Measurements from ENCODE around the gene UBE2QL1.

The UBE2QL1 gene

GRCh38 chr5:6469836-6470235 lies 21.2 kb downstream of the UBE2QL1 start:
- TF ChIP-seq POLR2A (IDR thresholded peaks at IDR 0.05; ENCODE audit: low read depth, low read length): no peak
- no peak for TF ChIP-seq POLR2AphosphoS5 (IDR thresholded peaks at IDR 0.05; ENCODE audit: low read depth, low read length)
- no peak for TF ChIP-seq TAF1 (IDR thresholded peaks at IDR 0.05; ENCODE audit: borderline replicate concordance, low read depth, low read length)
- FAIRE-seq: no peak
- no peak for DNase-seq (ENCODE audit: insufficient read length)

GRCh38 chr5:6470672-6471071 lies 22.0 kb downstream of the UBE2QL1 start:
- FAIRE-seq (no peak), DNase-seq (ENCODE audit: insufficient read length) (no peak)
- TF ChIP-seq TAF1 (IDR thresholded peaks at IDR 0.05; ENCODE audit: borderline replicate concordance, low read depth, low read length) (no peak), POLR2A (IDR thresholded peaks at IDR 0.05; ENCODE audit: low read depth, low read length) (no peak), POLR2AphosphoS5 (IDR thresholded peaks at IDR 0.05; ENCODE audit: low read depth, low read length) (no peak)

- DNase-seq (ENCODE audit: insufficient read length) (no peak), FAIRE-seq (no peak)
- no peak for TF ChIP-seq POLR2AphosphoS5 (IDR thresholded peaks at IDR 0.05; ENCODE audit: low read depth, low read length)
- no peak for TF ChIP-seq TAF1 (IDR thresholded peaks at IDR 0.05; ENCODE audit: borderline replicate concordance, low read depth, low read length)
- no peak for TF ChIP-seq POLR2A (IDR thresholded peaks at IDR 0.05; ENCODE audit: low read depth, low read length)
These were observed 22.6 kb downstream of the UBE2QL1 start for GRCh38 chr5:6471252-6471651.

DNA sequence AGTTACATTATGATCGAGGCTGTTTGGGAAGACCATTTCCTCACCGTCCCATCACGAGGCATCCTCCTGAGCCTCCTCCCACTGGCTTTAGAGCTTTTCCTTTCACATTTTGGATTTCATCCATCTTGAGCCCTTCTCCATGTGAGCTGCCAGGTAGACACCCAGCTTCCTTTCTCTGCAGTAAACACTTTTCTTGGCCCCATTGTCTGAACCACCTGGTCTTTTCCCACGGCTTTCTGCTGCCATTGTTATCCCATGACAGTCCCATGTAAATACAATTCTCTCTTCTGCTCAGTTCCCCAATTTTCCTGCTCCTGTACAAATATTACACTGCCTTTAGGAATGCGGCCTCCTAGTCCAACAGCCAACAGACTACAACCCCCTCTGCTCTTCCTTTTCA lies 24.1 kb downstream of the UBE2QL1 start:
- no peak for TF ChIP-seq POLR2A (IDR thresholded peaks at IDR 0.05; ENCODE audit: low read depth, low read length)
- no peak for TF ChIP-seq TAF1 (IDR thresholded peaks at IDR 0.05; ENCODE audit: borderline replicate concordance, low read depth, low read length)
- no peak for TF ChIP-seq POLR2AphosphoS5 (IDR thresholded peaks at IDR 0.05; ENCODE audit: low read depth, low read length)
- FAIRE-seq: no peak
- DNase-seq (ENCODE audit: insufficient read length): no peak

- DNase-seq (ENCODE audit: insufficient read length) (no peak), FAIRE-seq (no peak)
- TF ChIP-seq TAF1 (IDR thresholded peaks at IDR 0.05; ENCODE audit: borderline replicate concordance, low read depth, low read length) (no peak), POLR2A (IDR thresholded peaks at IDR 0.05; ENCODE audit: low read depth, low read length) (no peak), POLR2AphosphoS5 (IDR thresholded peaks at IDR 0.05; ENCODE audit: low read depth, low read length) (no peak)
These were observed 24.6 kb downstream of the UBE2QL1 start for GRCh38 chr5:6473284-6473683.

- FAIRE-seq (no peak), DNase-seq (ENCODE audit: insufficient read length) (no peak)
- TF ChIP-seq POLR2A (IDR thresholded peaks at IDR 0.05; ENCODE audit: low read depth, low read length): no peak
- TF ChIP-seq TAF1 (IDR thresholded peaks at IDR 0.05; ENCODE audit: borderline replicate concordance, low read depth, low read length): no peak
- TF ChIP-seq POLR2AphosphoS5 (IDR thresholded peaks at IDR 0.05; ENCODE audit: low read depth, low read length): no peak
These were observed 27.1 kb downstream of the UBE2QL1 start for GRCh38 chr5:6475626-6476312.

DNA sequence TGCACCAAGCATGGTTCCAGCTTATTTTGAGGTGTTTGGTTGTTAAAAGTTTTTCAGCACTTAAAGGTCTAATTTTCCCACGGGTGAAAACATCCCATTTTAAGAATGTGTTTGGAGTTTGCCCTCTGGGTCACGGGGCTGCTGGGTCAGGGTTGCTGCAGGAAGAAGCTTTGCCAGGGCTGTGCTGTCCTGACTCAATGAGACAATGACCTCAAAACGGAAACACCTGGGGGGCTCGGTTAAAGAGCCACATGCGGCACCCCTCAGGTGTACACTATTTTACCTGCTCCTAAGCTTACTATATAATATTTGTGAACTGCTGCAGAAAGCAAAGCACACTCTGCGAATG lies 27.6 kb downstream of the UBE2QL1 start:
- DNase-seq (ENCODE audit: insufficient read length) (no peak), FAIRE-seq (no peak)
- no peak for TF ChIP-seq POLR2A (IDR thresholded peaks at IDR 0.05; ENCODE audit: low read depth, low read length)
- TF ChIP-seq POLR2AphosphoS5 (IDR thresholded peaks at IDR 0.05; ENCODE audit: low read depth, low read length): no peak
- TF ChIP-seq TAF1 (IDR thresholded peaks at IDR 0.05; ENCODE audit: borderline replicate concordance, low read depth, low read length): no peak

DNA sequence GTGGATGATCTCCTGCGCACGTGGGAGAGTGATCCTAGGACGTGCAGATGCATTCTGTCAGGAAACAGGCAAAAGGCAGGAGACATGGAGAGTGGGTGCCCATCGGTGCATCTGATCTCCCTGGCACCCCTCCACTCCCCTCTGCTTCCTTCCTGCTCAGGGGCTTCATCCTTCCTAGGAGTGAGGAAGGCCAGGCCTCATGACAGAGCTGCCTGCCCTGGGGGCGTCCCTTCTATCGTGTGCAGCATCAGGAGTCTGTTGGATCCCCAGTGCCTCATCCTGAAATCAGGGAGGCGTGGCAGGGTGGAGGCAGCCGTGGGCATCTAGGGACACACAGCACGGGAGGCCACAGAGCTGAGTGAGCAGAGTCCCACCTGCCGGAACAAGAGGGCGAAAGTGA lies 30.1 kb downstream of the UBE2QL1 start:
- TF ChIP-seq TAF1 (IDR thresholded peaks at IDR 0.05; ENCODE audit: borderline replicate concordance, low read depth, low read length): no peak
- no peak for TF ChIP-seq POLR2A (IDR thresholded peaks at IDR 0.05; ENCODE audit: low read depth, low read length)
- no peak for TF ChIP-seq POLR2AphosphoS5 (IDR thresholded peaks at IDR 0.05; ENCODE audit: low read depth, low read length)
- DNase-seq (ENCODE audit: insufficient read length) (no peak), FAIRE-seq (no peak)

DNA sequence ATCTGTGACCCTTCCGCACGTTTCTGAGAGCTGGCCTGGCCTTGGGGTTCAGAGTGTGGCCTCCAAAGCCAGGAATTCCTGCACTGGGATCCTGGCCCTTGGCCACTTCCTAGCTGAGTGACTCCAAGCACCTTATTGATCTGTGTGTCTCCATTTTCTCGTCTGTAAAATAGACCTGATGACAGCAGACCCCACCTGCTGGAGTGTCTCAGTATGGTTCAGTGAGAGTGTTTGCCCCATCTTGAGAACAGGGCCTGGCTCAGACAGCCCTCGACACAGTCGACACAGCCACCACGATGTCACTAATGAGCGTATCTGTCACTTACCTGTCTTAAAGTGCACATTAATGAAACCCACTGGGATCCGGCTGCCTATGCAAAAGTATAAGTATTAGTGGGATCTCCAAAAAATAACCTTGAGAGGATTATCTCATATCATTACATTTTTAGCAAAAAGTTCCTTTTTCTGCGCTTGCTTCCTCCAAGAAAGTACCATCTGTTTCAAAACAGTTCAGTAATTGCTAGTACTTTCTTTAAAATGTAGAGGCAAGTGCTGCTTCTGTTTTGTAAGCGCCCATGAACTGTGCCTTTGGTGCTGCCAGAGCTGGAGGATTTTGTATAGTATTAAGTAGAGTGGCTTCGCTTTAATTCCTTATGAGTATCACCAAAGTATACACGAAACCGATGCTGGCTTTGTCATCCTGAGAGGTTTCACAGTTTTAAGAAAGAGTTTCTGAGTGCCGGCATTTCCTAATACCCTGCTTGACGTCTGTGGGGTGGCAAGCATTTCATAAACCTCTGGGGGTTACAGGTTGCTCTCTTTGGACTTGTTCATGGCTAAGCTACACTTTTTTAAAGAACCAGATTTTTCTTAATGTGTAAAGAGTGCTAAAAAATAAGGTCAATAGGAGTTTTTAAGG lies 31.7 kb downstream of the UBE2QL1 start:
- TF ChIP-seq POLR2AphosphoS5 (IDR thresholded peaks at IDR 0.05; ENCODE audit: low read depth, low read length): no peak
- no peak for TF ChIP-seq POLR2A (IDR thresholded peaks at IDR 0.05; ENCODE audit: low read depth, low read length)
- TF ChIP-seq TAF1 (IDR thresholded peaks at IDR 0.05; ENCODE audit: borderline replicate concordance, low read depth, low read length): no peak
- DNase-seq (ENCODE audit: insufficient read length) (peak; percentile 40), FAIRE-seq (peak; percentile 61)

DNA sequence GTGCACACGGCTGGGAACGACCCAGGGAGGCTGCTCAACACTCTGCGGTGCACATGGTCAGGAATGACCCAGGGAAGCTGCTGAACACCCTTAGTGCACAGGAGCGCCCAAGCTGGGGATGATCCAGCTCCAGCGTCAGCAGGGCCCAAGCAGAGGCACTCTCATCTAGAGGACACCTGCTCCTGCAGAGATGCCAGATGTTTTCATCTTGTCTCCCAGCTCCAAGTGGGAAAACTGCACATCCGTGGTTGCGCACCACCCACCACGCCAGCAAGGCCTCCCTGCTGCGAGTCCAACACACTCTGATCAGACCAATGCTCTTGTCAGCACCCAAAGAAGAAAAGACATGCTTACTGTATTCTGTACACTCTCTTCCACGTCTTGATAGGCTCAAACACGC lies 34.1 kb downstream of the UBE2QL1 start:
- FAIRE-seq: no peak
- DNase-seq (ENCODE audit: insufficient read length): no peak
- TF ChIP-seq POLR2A (IDR thresholded peaks at IDR 0.05; ENCODE audit: low read depth, low read length) (no peak), POLR2AphosphoS5 (IDR thresholded peaks at IDR 0.05; ENCODE audit: low read depth, low read length) (no peak)

- peak; percentile 91 for FAIRE-seq
- TF ChIP-seq TAF1 (IDR thresholded peaks at IDR 0.05; ENCODE audit: borderline replicate concordance, low read depth, low read length) (no peak), POLR2A (IDR thresholded peaks at IDR 0.05; ENCODE audit: low read depth, low read length) (peak; percentile 61; the same call in 1 of the 2 replicates), POLR2AphosphoS5 (IDR thresholded peaks at IDR 0.05; ENCODE audit: low read depth, low read length) (0 out of 2 replicates have a peak, but pooled peaks have one; percentile 17)
- DNase-seq (ENCODE audit: insufficient read length): peak; percentile 59
These were observed 35.3 kb downstream of the UBE2QL1 start for GRCh38 chr5:6483880-6484382.
